NB4 (cell line): ENCODE measurements around the gene DGCR2.

Source experiments
- DNase-seq: peaks from one replicate; pipeline ENCODE4 v3.0.0; 2010; ENCODE audit warnings: low read depth
- H3K4me3 ChIP-seq: one replicate; pipeline ENCODE4 v1.5.1; 2011; ENCODE audit warnings: mild to moderate bottlenecking, low read depth, low read length, moderate library complexity
- MYC ChIP-seq: IDR thresholded peaks from 2 replicates; pipeline ENCODE4 v1.6.1; 2011; ENCODE audit warnings: low read depth, low read length
- POLR2A ChIP-seq: IDR thresholded peaks from 2 replicates; pipeline ENCODE4 v1.6.1; 2011; ENCODE audit warnings: mild to moderate bottlenecking; ENCODE audit not compliant: insufficient read length; ENCODE audit errors: extremely low read depth
- TF ChIP-seq, protein P1 (sequence below): IDR thresholded peaks from 2 replicates; pipeline ENCODE4 v1.6.1; 2011; ENCODE audit warnings: low read depth, low read length
- TF ChIP-seq, protein P2 (sequence below): IDR thresholded peaks from one replicate; pipeline ENCODE4 v1.5.1; 2012; ENCODE audit warnings: low read depth, low read length

DGCR2 gene

DNA sequence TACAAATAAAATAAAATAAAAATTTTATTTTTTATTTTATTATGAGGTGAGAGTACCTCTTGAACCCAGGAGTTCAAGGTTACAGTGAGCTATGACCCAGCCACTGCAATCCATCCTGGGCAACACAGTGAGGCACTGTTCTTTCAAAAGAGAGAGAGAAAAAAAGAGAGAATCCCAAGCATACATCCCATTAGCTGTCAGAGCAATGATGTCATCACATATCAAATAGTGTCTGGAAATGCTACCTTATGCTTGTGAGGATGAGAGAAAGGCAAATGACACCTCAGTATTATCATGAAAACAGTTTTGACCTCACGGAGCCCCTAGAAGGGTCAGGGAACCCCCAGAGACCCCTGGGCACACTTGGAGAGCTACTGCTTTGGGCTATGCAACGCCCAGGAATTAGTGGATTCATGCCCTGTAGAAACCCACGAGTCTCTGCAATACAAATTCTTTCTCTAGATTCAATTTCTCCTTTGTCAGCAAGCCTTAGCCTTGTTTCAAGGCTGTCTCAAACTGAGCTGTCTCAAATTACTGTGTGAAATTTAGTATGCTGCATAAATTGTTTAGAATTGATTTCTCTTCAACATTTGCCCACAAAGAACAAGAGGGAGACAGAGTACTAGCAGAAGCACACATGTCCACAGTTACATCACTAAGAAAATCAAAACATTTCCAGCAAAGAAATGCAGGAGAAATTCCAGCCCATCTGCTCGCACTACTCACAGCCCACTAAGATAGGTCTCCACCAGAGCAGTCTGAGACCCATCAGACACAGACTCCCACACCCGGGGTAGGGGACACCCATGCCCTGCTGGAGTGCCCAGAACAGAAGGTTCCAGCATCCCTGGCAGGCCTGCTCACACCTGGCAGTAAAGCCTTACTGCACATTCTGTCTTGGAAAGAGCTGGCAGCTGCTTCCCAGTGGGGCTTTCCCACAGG, 18.1 kb downstream of the DGCR2 start:
- no peak overlapping the region for H3K4me3 ChIP-seq
- TF ChIP-seq POLR2A: no peak
- TF ChIP-seq MYC: no peak
- TF ChIP-seq, protein P1, sequence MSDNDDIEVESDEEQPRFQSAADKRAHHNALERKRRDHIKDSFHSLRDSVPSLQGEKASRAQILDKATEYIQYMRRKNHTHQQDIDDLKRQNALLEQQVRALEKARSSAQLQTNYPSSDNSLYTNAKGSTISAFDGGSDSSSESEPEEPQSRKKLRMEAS: no peak
- TF ChIP-seq, protein P2, sequence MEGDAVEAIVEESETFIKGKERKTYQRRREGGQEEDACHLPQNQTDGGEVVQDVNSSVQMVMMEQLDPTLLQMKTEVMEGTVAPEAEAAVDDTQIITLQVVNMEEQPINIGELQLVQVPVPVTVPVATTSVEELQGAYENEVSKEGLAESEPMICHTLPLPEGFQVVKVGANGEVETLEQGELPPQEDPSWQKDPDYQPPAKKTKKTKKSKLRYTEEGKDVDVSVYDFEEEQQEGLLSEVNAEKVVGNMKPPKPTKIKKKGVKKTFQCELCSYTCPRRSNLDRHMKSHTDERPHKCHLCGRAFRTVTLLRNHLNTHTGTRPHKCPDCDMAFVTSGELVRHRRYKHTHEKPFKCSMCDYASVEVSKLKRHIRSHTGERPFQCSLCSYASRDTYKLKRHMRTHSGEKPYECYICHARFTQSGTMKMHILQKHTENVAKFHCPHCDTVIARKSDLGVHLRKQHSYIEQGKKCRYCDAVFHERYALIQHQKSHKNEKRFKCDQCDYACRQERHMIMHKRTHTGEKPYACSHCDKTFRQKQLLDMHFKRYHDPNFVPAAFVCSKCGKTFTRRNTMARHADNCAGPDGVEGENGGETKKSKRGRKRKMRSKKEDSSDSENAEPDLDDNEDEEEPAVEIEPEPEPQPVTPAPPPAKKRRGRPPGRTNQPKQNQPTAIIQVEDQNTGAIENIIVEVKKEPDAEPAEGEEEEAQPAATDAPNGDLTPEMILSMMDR: no peak
- DNase-seq: no peak

DNA sequence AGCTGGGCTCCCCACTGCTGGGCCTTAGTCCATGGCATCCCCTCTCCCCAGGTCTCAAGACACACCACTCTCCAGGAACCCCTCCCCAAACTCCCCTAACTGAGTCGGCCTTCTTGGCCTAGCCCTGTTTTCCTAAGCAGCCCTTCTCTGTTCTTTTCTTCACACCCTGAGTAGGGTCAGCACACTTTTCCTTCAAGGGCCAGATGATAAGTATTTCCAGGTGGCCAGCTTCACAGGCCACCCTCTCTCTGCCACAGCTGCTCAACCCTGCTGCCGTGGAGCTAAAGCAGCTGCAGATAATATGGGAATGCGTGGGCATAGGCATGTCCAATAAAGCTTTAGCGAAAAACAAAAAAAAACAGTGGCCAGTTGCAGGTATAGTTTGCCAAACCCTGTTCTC, 24.1 kb downstream of the DGCR2 start:
- no peak overlapping the region for H3K4me3 ChIP-seq
- TF ChIP-seq, protein P1: no peak
- no peak for TF ChIP-seq MYC
- no peak for DNase-seq

DNA sequence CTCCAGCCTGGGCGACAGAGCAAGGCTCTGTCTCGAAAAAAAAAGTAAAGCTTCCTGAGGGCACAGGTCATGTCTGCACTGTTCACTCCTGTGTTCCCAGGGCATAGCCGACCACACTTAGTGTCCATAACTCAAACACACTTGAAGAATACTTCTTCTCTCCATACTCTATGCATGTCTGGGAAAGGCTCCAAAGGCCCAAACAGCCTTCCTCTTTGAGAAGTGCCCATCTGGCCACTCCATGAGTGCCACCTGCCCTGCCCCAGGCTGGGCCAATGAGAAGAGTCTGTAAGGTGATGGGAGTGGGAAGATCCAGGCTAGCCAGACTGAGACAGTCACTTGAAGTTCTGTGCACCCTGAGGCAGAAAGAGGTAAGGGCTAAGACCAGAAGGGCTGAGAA, 24.7 kb downstream of the DGCR2 start:
- H3K4me3 ChIP-seq: no peak overlapping the region
- TF ChIP-seq MYC (no peak), POLR2A (no peak)
- TF ChIP-seq, protein P1: no peak
- TF ChIP-seq, protein P2: no peak
- no peak for DNase-seq

DNA sequence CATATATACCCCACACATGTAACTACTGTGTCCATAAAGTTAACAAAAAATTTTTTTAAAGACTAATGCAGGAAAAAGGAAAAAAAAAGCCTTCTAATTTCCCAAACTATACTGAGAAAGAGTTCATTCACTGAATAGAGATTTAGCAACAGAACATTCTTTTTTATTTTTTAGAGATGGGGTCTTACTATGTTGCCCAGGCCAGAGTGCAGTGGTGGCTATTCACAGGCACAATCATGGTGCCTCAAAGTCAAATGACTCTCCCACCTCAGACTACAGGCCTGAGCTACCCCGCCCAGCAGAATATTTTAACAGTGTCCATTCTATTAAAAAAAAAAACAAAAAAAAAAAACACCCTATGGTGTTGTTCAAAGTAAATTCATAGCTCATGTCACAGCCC, 25.7 kb downstream of the DGCR2 start:
- TF ChIP-seq, protein P1: no peak
- H3K4me3 ChIP-seq: no peak overlapping the region
- no peak for DNase-seq

DNA sequence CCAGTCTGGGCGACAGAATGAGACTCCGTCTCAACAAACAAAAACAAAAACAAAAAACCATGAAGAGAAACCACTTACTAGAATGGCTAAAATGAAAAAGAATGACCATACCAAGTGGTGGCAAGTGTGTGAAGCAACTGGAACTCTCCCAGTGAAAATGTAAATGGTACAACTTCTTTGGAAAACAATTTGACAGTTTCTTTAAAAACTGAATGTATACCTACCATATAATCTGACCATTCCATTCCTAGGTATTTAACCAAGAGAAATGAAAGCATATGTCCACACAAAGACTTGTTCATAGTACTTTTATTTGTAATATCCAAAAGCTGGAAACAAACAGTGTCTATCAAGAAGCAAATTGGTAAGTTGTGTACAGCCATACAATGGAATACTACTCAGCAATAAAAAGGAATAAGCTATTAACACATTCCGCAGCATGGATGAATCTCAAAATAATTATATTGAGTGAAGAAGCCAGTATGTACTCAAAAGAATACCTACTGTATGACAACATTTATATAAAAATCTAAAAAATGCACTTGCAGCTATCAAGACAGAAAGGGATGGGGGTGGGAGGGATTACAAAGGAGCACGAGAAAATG, 27.7 kb downstream of the DGCR2 start:
- TF ChIP-seq, protein P2: no peak
- no peak for TF ChIP-seq POLR2A
- TF ChIP-seq, protein P1: no peak
- no peak for TF ChIP-seq MYC
- no peak overlapping the region for H3K4me3 ChIP-seq
- no peak for DNase-seq

DNA sequence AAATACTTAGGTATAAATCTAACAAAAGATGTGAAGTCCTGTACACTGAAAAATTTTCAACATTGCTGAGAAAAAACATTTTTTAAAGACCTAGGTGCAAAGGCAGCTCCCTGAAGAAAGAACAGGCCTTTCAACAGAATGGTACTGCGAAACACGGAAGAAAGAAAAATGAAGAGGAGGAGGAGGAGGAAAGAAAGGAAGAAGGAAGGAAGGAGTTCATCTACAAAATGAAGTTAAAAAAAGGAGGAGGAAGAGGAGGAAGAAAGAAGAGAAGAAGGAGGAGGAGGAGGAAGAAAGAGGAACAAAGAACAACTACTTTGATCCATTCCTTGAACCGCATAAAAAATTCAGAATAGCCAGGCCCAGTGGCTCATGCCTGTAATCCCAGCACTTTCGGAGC, 29.5 kb downstream of the DGCR2 start:
- DNase-seq: no peak
- TF ChIP-seq POLR2A (no peak), MYC (no peak)
- TF ChIP-seq, protein P2: no peak
- TF ChIP-seq, protein P1: no peak
- no peak overlapping the region for H3K4me3 ChIP-seq
